Raji (cell line): Measurements from ENCODE around the gene DKK1.

ENCODE experiments used
- POLR2A ChIP-seq: IDR thresholded peaks from 2 replicates; pipeline ENCODE4 v1.6.1; 2011; ENCODE audit warnings: low read depth, low read length, control low read depth; ENCODE audit not compliant: insufficient read depth

Gene DKK1

GRCh38 chr10:52308251-52309031 is 5.6 kb upstream of the DKK1 start:
- TF ChIP-seq POLR2A, result no peak

GRCh38 chr10:52312942-52313255 is 1.2 kb upstream of the DKK1 start:
- TF ChIP-seq POLR2A, result no peak

- TF ChIP-seq POLR2A, result no peak
These were observed 687 bp upstream of the DKK1 start for GRCh38 chr10:52313256-52313932.

DNA sequence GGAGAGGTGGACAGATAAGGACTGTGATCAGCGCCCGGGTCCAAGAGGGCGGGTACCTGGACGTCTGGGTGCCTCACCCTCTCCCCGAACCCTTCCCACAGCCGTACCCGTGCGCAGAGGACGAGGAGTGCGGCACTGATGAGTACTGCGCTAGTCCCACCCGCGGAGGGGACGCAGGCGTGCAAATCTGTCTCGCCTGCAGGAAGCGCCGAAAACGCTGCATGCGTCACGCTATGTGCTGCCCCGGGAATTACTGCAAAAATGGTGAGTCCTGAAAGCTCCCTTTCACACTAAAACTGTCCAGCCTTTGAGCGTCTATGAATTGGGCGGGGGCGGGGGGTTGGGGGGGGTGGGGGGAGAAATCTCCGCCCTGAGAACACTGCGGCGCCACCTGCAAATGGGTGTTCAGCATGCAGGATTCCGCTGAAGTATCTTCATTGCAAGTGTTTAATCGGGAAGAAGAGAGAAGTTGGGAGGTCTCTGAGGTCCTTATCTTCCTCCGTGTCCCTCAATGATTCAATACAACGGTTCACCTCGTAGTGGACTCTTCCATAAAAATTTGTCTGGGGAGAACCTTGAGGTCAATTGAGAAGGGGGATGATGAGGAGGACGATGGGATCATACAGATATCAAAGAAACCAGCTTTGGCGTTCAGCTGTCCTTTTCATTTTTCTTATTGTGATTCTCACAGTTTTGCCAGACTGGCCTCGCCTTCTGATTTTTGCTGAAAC is 906 bp downstream of the DKK1 start:
- no peak for TF ChIP-seq POLR2A

DNA sequence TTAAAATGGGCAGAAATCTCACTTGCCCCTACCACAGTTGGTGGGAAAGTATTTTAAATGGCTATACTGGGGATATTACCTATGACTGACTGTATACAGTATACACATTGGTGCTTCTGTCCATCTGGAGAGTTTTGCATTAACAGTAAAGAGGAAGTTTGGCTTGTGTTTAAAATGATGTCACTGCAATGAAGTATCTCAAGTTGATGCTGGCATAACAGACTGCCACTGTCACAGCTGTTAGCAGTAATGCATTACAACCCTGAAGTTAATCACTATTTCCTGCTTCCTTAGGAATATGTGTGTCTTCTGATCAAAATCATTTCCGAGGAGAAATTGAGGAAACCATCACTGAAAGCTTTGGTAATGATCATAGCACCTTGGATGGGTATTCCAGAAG is 1.9 kb downstream of the DKK1 start:
- TF ChIP-seq POLR2A, result no peak

- TF ChIP-seq POLR2A, result no peak
These were observed 2.4 kb downstream of the DKK1 start for GRCh38 chr10:52316500-52316899.

GRCh38 chr10:52318136-52318701 is 4.1 kb downstream of the DKK1 start:
- TF ChIP-seq POLR2A, result no peak

GRCh38 chr10:52318822-52319464 is 4.9 kb downstream of the DKK1 start:
- TF ChIP-seq POLR2A, result no peak

DNA sequence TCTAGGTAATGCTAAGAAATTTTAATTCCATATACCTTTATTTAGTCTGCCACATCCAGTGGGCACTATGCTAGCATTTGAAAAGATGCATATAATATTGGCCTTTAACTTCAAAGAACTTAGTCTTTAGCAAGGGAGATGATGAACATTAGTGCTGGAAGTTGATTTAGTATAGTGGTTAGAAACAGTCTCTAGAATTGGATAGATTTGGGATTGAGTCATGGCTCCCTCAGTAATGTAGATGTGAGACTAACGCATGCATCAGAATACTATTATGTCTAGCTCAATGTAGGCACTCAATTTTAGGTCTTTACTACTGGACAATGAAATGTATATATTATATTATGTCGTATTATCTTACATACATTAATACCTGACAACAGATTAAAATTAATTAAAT is 5.8 kb downstream of the DKK1 start:
- TF ChIP-seq POLR2A, result no peak

DNA sequence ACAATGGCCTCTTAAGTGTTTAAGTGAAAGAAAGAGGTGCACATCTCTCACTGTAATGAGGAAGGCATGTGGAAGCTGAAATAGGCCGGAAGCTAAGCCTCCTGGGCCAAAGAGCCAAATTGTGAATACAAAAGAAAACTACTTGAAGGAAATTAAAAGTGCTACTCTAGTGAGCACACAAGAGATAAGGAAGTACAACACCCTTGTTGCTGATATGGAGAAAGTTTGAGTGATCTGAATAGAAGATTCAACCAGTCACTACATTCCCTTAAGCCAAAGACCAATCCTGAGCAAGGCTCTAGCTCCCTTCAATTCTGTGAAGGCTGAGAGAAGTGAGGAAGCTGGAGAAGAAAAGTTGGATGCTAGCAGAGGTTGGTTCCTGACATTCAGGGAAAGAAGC is 8.2 kb downstream of the DKK1 start:
- no peak for TF ChIP-seq POLR2A

GRCh38 chr10:52322936-52323335 is 8.9 kb downstream of the DKK1 start:
- no peak for TF ChIP-seq POLR2A

DNA sequence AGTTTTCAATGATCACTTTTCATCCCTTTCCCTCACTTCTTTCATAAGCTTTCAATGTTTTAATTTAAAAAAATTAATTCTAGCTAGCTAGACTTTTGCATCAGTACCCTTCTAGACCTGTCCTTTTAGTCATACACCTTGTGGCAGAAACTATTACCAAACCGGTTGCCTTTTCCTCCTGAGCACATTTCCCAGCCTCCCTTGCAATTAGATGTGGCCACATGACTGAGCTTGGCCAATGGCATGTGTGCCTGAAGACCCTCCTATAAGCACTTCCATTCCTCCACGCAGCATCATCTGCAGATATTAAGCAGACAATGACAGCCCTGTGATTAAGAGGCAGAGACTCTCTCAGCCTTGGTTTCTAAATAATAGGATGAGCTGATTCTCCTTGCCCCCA is 12.3 kb downstream of the DKK1 start:
- TF ChIP-seq POLR2A, result no peak

- no peak for TF ChIP-seq POLR2A
These were observed 17.7 kb downstream of the DKK1 start for GRCh38 chr10:52331638-52332364.

DNA sequence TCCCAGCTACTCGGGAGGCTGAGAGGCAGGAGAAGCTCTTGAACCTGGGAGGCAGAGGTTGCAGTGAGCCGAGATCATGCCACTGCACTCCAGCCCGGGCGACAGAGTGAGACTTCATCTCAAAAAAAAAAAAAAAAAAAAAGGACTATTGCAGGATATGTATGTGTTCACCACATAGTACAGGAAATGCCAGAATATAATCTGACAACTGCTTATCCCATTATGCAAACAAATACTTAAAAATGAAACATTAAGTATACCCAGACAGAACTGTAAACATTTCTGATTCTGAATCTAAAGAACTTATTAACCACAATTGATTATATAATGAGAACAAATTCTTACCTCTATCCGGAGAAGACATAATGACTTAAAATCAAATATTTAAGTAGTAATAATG is 18.7 kb downstream of the DKK1 start:
- no peak for TF ChIP-seq POLR2A

GRCh38 chr10:52334595-52334994 is 20.5 kb downstream of the DKK1 start:
- TF ChIP-seq POLR2A, result no peak

GRCh38 chr10:52335665-52336064 is 21.6 kb downstream of the DKK1 start:
- TF ChIP-seq POLR2A, result no peak
